NCI-H446 (cell line): ENCODE measurements around the gene LPP.
"Not testable (repeated sequence)": the region's sequence is repeated elsewhere in the genome, so short reads cannot be mapped to it uniquely, and the experiment has no call there.

ENCODE experiments used
- DNase-seq, 2 experiments: peaks; one replicate each; lab custom pipeline; 2025; lab: John Stamatoyannopoulos, UW

The LPP gene

GRCh38 chr3:188674595-188674994 lies 520.6 kb downstream of the LPP start:
- DNase-seq = no peak

DNA sequence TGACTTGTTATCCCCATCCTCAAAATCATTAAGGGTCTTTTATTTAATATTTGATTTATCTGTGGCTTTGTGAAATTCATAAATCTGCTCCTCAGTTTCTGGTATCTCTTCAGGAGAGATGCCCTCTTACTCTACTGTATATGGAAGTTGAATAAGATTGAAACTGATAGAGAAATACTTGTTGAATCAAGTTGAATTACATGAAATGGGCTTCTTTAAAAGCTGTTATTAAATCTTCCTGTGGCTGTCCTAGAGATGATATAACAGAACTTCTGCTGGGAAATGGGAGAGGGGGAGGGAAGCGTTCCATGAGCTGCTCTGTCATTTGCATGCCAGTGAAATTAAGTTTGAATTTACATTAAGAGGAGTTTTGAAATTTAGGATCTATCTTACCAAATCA lies 523.4 kb downstream of the LPP start:
- no peak for DNase-seq

GRCh38 chr3:188680189-188680588 lies 526.2 kb downstream of the LPP start:
- DNase-seq = no peak

DNA sequence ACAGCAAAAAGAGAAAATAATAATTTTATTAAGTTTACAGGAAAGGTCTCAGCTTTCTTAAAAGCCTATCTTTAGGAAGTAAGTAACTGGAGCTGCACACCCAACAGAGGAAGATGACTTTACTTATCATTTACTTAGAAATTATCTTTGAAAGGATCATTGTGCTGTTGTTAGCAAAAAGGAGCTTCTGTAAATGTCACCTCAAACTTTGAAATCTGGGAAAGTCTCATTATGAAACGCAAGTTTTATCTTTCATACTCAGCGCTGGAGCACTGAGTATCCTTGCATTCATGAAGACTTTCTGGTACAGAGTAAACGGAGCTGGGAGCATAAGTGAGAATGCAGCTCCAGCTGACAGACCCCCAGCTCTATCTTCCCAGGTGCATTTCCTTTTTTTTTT lies 526.6 kb downstream of the LPP start:
- no peak for DNase-seq

DNA sequence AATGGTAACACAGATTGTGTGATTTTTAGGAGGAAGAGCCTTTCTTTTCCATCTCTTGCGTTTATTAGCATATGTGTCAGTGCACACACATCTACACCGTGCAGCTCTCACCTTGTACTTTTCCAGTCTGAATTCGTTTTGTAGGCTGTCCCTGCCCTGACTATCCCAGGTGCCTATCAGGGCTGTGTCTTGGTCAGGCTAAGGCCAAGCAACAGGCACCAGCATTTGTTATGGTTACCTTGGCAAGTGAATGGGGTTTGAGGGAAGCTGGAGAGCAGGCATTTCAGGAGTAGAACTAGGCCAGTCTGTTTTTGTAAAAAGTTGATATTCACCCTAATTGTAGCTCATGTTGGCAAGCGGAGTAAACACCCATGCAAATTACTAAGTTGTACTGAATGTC lies 528.4 kb downstream of the LPP start:
- no peak for DNase-seq

DNA sequence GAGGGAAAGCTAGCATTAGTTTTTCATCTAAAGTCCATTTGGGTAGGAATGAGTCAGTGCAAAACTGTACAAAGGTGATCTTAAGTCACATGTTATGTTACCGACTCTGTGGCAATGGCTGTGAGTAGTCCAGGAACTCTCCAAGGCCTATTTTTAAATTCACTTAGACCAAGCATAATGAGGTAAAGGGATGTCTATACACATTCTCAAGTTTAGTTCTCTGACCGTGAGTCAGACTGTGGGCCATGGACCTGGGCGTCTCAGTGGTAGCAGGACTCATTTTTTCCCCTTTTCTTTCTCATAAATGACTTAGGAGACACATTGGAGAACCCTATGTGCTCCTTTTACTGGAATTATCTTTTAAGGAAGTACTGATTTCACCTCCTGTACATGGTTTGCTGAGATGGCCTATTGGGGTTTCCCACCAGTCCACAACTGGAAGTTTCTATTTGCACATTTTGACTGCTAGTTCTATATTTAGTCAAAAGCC lies 529.1 kb downstream of the LPP start:
- DNase-seq = no peak

DNA sequence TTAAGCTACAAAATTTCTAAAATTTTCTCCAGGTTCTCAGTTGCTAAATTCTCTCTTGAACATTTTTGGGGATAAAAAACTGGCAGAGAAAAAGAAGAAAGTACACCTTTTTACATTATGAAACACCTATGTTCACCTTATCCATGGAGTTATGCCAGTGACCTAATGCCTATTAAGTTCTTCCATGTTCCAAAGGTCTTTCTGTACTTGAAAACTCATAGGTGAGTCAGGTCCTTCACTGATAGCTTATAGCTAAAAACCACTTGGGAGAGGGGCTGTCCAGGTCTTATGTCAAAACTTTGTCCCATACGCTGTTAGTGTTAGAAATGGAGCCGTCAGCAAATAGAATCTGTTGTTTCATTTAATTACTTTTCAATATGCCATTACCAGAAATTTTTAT lies 530.3 kb downstream of the LPP start:
- DNase-seq = no peak

DNA sequence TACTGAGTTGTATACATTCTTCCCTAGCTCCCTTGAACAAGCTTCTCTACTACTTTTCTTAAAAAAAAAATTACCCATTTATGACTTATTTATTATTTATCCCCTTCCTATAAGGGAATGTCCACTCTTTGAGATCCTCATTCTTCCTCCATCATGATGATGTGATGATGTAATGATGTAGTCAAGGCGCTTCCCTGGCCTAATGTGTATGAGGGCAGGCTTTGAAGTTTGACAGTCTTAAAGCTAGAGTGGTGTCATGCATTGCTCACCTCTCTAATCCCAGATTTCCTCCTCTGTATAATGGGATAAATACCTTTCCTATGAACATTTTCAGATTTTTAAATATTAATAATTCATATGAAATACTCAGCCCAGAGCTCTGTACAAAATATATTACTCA lies 531.8 kb downstream of the LPP start:
- no peak for DNase-seq

DNA sequence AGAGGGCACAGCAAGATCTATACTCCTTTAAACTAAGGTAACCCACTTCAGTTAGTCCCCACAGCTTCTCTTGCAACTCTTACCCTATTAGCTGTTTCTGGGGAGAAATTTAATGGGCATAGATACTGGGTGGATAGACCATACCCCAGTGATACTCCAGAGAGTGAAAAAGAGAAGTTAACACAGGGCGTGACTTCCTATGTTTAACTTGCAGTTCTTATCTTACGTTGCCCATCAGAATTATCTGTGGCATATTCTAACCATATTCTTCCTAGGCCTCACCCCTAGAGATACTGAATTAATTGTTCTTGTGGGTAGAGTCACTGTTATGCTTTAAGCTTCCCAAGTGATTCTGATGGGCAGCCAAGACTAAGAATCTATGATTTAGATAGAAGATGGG lies 532.4 kb downstream of the LPP start:
- DNase-seq = no peak

DNA sequence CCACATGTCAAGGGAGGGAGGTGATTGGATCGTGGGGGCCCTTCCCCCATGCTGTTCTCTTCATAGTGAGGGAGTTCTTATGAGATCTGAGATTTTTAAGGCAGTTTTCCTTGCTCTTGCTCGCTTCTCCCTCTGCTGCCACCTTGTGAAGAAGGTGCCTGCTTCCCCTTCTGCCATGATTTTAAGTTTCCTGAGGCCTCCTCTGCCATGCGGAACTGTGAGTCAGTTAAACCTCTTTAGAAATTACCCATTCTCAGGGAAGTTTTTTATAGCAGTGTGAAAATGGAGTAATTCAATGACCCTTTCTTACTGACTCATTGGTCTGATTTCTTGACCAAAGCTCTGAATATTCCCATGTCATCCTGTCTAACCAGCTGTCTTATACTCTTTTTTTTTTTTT lies 533.4 kb downstream of the LPP start:
- DNase-seq = no peak

GRCh38 chr3:188689101-188689574 lies 535.2 kb downstream of the LPP start:
- DNase-seq = no peak

- no peak for DNase-seq
These were observed 536.1 kb downstream of the LPP start for GRCh38 chr3:188690064-188690463.

DNA sequence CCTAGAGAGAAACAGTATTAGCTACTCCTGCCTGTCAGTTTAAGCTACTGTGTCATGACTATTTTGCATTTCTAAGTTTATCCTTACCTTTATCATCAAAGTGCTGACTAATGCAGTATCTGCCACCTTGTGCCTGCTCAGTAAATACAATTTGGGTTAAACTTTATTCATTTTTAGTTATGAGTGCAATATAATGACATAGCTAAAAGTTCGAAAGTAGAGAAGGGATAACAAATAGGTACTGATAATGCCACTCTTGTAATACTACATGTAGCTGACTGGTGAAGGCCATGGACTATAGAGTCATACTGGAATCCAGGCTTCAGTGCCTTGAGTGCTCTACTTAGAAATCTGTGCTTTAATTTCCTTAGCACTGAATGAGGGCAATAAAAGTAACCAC lies 537.0 kb downstream of the LPP start:
- no peak for DNase-seq

DNA sequence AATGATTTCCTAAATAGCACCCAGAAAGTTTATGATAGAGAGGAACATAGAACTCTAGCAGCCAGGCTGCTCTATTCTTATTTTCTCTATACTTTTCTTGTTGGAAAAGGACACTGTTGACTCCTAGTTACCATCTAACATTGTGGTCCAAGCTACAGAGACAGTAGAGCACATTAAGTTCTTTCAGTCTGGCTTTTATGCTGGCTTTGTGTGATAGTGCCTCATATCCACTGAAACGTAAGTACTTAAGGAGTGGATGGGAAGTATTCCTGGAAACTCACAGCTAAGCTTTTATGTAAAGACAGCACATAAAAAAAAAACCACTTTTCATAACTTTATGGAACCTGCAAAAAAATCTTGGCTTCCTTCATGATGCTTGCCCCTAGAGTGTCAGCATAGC lies 537.7 kb downstream of the LPP start:
- DNase-seq = no peak

DNA sequence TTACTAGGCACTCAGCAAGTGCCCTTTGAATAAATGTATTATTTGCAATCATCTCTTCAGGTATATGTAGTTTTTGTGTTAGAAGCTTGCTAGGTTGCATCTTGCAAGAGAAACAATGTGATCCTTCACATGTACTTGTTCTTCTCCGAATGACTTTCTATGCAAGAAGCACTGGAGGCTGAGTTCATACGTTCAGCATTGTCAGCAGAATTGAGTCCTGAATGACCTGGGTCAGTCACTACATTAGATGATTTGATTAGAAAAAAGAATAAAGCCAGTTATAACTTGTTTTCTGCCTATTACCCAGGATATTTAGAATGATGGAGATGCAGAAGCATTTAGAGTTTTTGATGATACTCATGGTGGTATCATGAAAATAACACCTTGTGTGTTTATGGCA lies 538.7 kb downstream of the LPP start:
- DNase-seq = no peak

DNA sequence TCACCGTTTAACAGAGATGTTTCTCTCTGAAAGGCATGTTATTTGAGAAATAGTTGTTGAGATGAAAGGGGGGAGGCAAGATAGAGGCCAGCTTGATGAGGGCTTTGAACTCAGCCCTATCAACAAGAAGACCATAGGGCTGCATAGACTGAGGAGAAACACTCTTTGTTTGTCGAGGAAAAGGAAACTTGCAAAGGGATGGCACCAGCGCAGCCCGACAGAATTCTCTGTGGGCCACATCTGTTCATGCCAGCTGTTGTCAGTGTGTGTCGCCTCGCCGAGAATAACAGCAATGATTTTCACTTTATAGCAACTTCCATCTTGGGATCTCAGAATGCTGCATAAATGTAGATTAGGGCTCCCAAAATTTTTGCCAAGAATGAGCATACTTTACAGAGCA lies 539.5 kb downstream of the LPP start:
- DNase-seq = no peak

DNA sequence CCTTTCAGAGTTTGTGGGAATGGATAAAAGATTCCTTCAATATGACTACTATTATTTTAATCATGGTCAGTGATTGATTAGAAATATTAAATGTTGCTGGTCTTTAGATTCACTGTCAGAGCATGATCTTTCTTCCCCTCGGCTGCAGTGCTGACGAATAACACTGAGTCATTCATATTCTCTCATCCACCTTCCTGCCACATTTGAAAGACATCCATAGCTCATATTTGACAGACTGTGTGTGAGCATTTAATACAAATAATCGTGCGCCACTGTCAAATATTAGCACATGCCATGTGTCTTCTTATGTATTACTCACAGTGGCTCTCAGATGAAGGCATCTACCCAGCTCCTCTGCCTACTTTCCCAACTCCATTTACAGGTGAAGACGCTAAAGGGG lies 541.3 kb downstream of the LPP start:
- no peak for DNase-seq

DNA sequence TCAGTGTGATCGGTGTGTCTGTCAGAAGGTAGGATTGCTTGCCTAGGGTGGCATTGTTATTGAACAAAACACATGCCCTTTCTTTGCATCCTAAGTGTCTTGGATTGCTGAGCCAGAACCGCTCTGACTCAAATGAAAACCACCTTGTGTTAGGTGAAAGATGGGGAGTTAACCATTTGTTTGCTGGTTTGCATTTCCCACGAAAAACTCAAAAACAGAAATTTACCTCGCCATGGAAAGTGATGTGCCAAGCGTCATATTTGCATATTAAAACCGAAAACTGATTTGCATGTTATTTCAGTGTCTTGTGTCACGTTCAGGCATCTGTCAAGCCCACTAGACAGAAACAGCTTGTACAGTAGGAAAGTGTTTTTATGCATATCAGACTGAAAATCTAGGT lies 543.2 kb downstream of the LPP start:
- no peak for DNase-seq

- no peak for DNase-seq
These were observed 544.5 kb downstream of the LPP start for GRCh38 chr3:188698436-188698835.

GRCh38 chr3:188700501-188700900 lies 546.5 kb downstream of the LPP start:
- DNase-seq = no peak

GRCh38 chr3:188700918-188701317 lies 547.0 kb downstream of the LPP start:
- DNase-seq = no peak

DNA sequence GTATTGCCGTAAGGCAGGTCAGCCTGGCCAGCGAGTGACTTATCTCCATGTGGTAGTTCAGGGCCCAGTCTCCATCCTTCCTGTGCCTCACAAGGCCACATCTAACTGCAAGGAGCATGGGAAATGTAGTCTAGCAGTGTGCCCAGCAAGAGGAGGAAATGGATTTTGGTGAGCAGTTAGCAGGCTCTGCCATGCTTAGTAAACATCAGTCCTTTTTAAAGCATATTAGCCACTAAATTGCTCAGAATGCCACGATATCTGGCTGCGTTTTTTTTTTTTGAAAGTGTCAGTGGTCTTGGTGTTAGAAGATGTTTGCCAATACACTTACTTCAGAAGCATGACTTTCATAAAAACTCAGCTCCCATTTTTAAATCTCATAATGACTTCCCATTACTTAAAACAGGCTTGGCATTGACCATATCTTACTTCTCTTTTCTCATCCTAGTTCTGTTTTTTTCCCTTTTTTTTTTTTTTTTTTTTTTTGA lies 547.6 kb downstream of the LPP start:
- DNase-seq = no peak

- not testable (repeated sequence) for DNase-seq
These were observed 548.1 kb downstream of the LPP start for GRCh38 chr3:188702028-188702427.

DNA sequence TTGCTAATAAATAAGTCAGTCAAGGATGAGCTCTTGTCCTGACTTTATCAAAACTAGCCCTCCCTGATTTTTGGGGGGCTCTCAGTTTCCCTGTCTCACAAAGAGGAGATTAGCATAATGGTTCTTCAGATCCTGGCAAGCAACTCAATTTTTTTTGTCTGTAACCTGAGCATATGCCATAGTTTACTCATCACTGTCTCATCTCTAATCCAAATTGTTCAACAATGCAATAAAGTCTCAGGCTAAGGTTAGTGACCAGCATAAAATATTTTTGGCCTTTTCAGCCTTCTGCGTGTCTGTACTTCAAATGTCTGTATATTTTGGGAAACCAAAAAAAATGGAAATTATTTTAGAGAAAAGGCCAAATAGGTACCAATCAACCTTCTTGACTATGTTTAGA lies 552.2 kb downstream of the LPP start:
- no peak for DNase-seq

DNA sequence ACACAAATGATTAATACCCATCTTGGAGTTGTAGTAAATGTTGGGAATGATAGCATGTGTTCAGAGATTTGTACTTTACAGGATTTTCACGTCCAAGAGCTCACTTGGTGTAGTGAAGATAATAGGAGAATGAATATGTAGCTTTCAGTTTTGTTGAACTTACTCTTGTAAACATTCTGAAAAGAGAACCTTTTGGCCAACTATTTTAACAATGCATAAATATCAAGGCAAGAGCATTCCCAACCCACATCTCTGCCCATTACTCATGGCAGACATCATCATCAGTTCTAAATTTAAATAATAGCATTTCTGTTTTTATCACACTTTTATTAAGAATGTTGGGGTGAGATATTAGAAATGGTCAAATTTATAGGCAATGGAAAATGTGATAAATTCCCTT lies 552.6 kb downstream of the LPP start:
- DNase-seq = no peak
